HG03196 (cell line): ENCODE data around the gene TNRC18.
"Not testable (repeated sequence)": the region's sequence is repeated elsewhere in the genome, so short reads cannot be mapped to it uniquely, and the experiment has no call there.

ENCODE experiments used
- ATAC-seq: cut with Tn5 transposase; IDR thresholded peaks from one replicate; pipeline ENCODE4 v1.9.1; 2021; ENCODE audit not compliant: unreplicated experiment

TNRC18 gene

GRCh38 chr7:5423306-5423975 lies at the start of gene TNRC18:
TSS of gene TNRC18 (minus strand) at chr7:5423834. CDS start at chr7:5421246, 2,588 bp downstream.
- ATAC-seq, result no peak

- no peak for ATAC-seq
These were observed 49.0 kb upstream of the TNRC18 start for GRCh38 chr7:5472432-5473315.

- not testable (repeated sequence) for ATAC-seq
These were observed 48.0 kb upstream of the TNRC18 start for GRCh38 chr7:5471623-5472022.

GRCh38 chr7:5470816-5471215 lies 47.2 kb upstream of the TNRC18 start:
- no peak for ATAC-seq

- no peak for ATAC-seq
These were observed 46.5 kb upstream of the TNRC18 start for GRCh38 chr7:5470167-5470532.

GRCh38 chr7:5469375-5470166 lies 45.9 kb upstream of the TNRC18 start:
- ATAC-seq, result no peak

GRCh38 chr7:5467645-5468044 lies 44.0 kb upstream of the TNRC18 start:
- no peak for ATAC-seq

- no peak for ATAC-seq
These were observed 42.9 kb upstream of the TNRC18 start for GRCh38 chr7:5466551-5466950.

- ATAC-seq, result no peak
These were observed 39.4 kb upstream of the TNRC18 start for GRCh38 chr7:5463031-5463430.

GRCh38 chr7:5462216-5462615 lies 38.6 kb upstream of the TNRC18 start:
- ATAC-seq, result no peak

- no peak for ATAC-seq
These were observed 35.4 kb upstream of the TNRC18 start for GRCh38 chr7:5458921-5459480.

- no peak for ATAC-seq
These were observed 33.7 kb upstream of the TNRC18 start for GRCh38 chr7:5457245-5457735.

GRCh38 chr7:5456409-5456808 lies 32.8 kb upstream of the TNRC18 start:
- ATAC-seq, result no peak

- ATAC-seq, result no peak
These were observed 32.1 kb upstream of the TNRC18 start for GRCh38 chr7:5455581-5456219.

GRCh38 chr7:5455175-5455574 lies 31.5 kb upstream of the TNRC18 start:
- no peak for ATAC-seq

- ATAC-seq, result no peak
These were observed 30.9 kb upstream of the TNRC18 start for GRCh38 chr7:5454485-5454884.

- ATAC-seq, result no peak
These were observed 30.0 kb upstream of the TNRC18 start for GRCh38 chr7:5453566-5454075.

- ATAC-seq, result no peak
These were observed 29.4 kb upstream of the TNRC18 start for GRCh38 chr7:5452937-5453540.

GRCh38 chr7:5452470-5452899 lies 28.9 kb upstream of the TNRC18 start:
- no peak for ATAC-seq

- no peak for ATAC-seq
These were observed 27.8 kb upstream of the TNRC18 start for GRCh38 chr7:5451391-5451790.
